ENCODE measurements around the gene MEX3D.
"Not testable (repeated sequence)": the region's sequence is repeated elsewhere in the genome, so short reads cannot be mapped to it uniquely, and the experiment has no call there.

DNA sequence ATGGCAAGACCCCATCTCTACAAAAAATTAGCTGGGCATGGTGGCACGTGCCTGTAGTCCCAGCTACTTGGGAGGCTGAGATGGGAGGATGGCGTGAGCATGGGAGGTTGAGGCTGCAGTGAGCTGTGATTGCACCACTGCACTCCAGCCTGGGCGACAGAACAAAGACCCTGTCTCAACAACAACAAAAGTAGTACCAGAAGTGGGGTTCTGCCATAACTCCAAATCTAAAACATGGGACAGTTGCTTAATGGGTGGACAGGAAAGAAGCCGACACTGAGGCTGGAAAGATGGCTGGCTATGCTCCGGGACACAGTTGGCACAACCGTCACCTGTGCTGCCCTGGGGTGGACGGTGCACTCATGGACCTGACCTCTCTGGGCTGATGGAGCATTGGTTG is 32.4 kb downstream of the MEX3D start:
- TF ChIP-seq, protein P1, sequence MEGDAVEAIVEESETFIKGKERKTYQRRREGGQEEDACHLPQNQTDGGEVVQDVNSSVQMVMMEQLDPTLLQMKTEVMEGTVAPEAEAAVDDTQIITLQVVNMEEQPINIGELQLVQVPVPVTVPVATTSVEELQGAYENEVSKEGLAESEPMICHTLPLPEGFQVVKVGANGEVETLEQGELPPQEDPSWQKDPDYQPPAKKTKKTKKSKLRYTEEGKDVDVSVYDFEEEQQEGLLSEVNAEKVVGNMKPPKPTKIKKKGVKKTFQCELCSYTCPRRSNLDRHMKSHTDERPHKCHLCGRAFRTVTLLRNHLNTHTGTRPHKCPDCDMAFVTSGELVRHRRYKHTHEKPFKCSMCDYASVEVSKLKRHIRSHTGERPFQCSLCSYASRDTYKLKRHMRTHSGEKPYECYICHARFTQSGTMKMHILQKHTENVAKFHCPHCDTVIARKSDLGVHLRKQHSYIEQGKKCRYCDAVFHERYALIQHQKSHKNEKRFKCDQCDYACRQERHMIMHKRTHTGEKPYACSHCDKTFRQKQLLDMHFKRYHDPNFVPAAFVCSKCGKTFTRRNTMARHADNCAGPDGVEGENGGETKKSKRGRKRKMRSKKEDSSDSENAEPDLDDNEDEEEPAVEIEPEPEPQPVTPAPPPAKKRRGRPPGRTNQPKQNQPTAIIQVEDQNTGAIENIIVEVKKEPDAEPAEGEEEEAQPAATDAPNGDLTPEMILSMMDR (IDR thresholded peaks at IDR 0.05), result not testable (repeated sequence)
- TF ChIP-seq POLR2A, EP300, POLR2AphosphoS5 (IDR thresholded peaks at IDR 0.05): not testable (repeated sequence)

Measured in stomach (tissue), 4 donors.